Superior temporal gyrus (tissue), 1 donor: ENCODE measurements around the gene RASSF4.

ENCODE experiments used
- DNase-seq: peaks from one replicate; pipeline ENCODE4 v3.0.0-alpha.2; 2016; ENCODE audit errors: extremely low spot score

RASSF4 gene

GRCh38 chr10:44959247-44960087 lies at the start of gene RASSF4:
Gene RASSF4 (plus strand): TSS chr10:44959802. CDS start chr10:44970203, 10,401 bp downstream.
- peak; percentile 84 for DNase-seq

GRCh38 chr10:44909910-44910309 lies 49.7 kb upstream of the RASSF4 start:
- DNase-seq = no peak

GRCh38 chr10:44910602-44911001 lies 49.0 kb upstream of the RASSF4 start:
- no peak for DNase-seq

GRCh38 chr10:44911081-44911540 lies 48.5 kb upstream of the RASSF4 start, which contains the start of gene TMEM72:
Gene TMEM72 (plus strand): TSS chr10:44911337. CDS start chr10:44911513, 176 bp downstream.
- no peak for DNase-seq

- no peak for DNase-seq
These were observed 47.7 kb upstream of the RASSF4 start for GRCh38 chr10:44911951-44912350.

GRCh38 chr10:44913350-44914081 lies 46.1 kb upstream of the RASSF4 start:
- no peak for DNase-seq

- no peak for DNase-seq
These were observed 44.7 kb upstream of the RASSF4 start for GRCh38 chr10:44914891-44915290.

GRCh38 chr10:44916429-44916828 lies 43.2 kb upstream of the RASSF4 start:
- DNase-seq = no peak

GRCh38 chr10:44917848-44918247 lies 41.8 kb upstream of the RASSF4 start:
- no peak for DNase-seq

GRCh38 chr10:44920252-44920651 lies 39.4 kb upstream of the RASSF4 start:
- DNase-seq = no peak

GRCh38 chr10:44921061-44921460 lies 38.5 kb upstream of the RASSF4 start:
- no peak for DNase-seq

- DNase-seq = no peak
These were observed 38.1 kb upstream of the RASSF4 start for GRCh38 chr10:44921506-44921905.

GRCh38 chr10:44922021-44922420 lies 37.6 kb upstream of the RASSF4 start:
- DNase-seq = no peak

- DNase-seq = no peak
These were observed 36.6 kb upstream of the RASSF4 start for GRCh38 chr10:44922796-44923545.

- DNase-seq = no peak
These were observed 36.0 kb upstream of the RASSF4 start for GRCh38 chr10:44923611-44924010.

GRCh38 chr10:44924261-44925040 lies 35.2 kb upstream of the RASSF4 start:
- DNase-seq = no peak

GRCh38 chr10:44925224-44925623 lies 34.4 kb upstream of the RASSF4 start:
- DNase-seq = no peak

- no peak for DNase-seq
These were observed 33.5 kb upstream of the RASSF4 start for GRCh38 chr10:44925811-44926750.

- DNase-seq = no peak
These were observed 32.8 kb upstream of the RASSF4 start for GRCh38 chr10:44926751-44927351.

GRCh38 chr10:44927352-44927751 lies 32.2 kb upstream of the RASSF4 start:
- DNase-seq = no peak
